Stimulated activated CD8-positive, alpha-beta memory T cell treated with anti-CD3 and anti-CD28 coated beads, Interleukin-12 subunit alpha, Interleukin-12 subunit beta, amount 100 ng/mL, for 24 hours (primary cell): Measurements from ENCODE around the gene CCM2L.
A peak's percentile ranks its signal among the peaks of the same experiment; 100 is the strongest.

Experiments
- DNase-seq: peaks from one replicate; pipeline ENCODE4 v3.0.0-alpha.2; 2020; ENCODE audit errors: extremely low read depth

Gene CCM2L

DNA sequence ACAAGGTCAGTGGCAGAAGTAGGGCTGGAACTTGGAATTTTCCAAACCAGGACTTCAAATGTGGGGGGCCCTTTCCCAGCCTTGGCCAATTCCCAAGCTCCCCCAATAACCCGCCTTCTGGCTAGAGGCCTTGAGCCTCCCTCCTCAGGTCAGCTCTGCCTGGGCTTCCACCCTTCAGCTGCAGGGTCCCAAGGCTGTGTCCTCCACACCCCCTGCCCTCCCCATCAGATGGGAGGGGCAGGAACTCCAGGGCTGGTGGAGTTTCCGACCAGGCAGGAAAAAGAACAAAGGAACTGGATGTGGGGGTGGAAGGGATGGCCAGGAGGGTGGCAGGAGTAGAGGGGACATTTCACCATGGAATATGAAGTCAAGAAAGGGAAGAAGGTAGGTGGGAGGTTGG lies at the start of gene CCM2L:
Gene CCM2L (plus strand): TSS at position 338 of the 400 bp plus-strand sequence. CDS start 17 bp downstream, at position 355.
- no peak for DNase-seq

DNA sequence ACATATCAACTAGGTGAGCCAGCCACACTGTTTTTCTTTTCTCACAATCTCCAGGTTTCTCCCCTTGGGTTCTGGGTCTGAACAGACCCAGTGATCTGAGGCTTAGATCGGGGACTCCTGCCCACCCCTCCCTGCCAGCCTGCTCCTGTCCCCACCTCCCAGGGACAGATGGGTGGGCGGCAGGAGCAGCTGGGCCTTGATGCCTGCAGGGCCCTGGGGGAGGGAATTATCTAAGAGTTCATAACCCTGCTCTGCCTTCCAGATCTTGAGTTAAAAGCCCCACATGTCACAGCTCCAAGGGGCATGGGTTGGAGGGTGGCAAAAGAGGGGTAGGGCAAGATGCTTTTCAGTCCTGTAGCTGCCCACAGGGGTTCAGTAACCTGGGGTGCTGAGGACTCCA lies 47.5 kb upstream of the CCM2L start:
- DNase-seq = no peak

DNA sequence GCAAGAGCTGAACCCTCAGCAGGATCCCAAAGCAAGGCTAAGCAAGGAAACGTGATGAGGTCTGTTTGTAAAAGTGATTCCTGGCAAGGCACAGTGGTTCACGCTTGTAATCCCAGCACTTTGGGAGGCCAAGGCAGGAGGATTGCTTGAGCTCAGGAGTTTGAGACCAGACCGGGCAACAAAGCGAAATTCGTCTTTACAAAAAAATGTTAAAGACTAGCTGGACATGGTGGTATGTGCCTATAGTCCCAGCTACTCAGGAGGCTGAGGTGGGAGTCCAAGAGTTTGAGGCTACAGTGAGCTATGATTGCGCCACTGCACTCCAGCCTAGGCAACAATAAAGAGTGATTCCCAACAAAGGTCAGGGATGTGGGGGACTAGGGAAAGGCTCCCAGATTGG lies 46.3 kb upstream of the CCM2L start:
- DNase-seq = no peak

DNA sequence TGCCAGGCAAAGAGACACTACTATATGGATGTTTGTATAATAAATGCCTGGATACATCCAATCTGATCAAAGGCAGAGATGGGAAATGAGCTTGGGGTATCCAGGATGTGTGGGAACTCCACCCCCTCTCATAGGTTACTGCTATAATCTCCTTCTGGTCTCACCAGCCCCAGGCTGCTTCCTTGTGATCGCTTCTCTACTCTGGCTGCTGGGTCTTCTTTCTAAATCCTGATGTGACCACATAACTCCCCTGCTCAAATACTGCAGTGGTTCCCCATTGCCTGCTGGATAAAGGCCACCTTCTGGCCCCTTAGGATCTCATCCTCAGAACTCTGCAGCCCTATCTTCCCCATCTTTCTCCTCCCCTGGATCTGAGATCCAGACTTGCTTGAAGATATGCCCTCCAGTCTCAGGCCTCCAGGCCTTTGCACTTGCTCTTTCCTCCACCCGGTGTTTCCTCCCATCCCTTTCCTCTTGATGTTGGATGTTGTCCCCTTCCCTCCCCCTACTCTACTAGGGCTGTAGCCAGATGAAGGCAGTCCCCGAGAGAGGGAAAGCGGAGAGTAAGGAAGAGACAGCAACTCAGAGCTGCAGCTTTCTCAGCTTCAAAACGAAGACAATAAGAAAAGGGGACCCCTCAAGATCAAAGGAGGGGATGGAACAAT lies 43.1 kb upstream of the CCM2L start:
- no peak for DNase-seq

DNA sequence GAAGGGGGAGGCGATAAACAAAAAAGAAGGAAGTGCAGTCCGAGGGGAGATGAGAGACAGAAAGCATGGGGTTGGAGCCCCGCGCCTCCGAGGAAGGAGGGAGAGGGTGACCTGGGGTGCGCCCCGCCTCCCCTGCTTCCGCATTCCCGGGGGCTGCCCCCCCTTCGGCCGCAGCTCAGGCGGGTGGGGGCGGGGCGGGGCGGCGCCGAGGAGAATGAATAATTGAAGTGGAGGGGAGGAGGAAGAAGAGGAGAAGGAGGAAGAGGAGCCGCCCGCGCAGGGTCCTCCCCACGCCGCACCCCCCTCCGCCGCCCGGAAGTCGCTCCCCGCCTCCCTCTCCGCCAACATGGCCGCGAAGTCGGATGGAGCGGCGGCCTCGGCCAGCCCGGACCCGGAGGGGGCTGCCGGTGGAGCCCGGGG lies 42.4 kb upstream of the CCM2L start, which contains the start of gene XKR7:
Gene XKR7 (plus strand): TSS at position 322 of the 420 bp plus-strand sequence. CDS start 25 bp downstream, at position 347.
- no peak for DNase-seq

DNA sequence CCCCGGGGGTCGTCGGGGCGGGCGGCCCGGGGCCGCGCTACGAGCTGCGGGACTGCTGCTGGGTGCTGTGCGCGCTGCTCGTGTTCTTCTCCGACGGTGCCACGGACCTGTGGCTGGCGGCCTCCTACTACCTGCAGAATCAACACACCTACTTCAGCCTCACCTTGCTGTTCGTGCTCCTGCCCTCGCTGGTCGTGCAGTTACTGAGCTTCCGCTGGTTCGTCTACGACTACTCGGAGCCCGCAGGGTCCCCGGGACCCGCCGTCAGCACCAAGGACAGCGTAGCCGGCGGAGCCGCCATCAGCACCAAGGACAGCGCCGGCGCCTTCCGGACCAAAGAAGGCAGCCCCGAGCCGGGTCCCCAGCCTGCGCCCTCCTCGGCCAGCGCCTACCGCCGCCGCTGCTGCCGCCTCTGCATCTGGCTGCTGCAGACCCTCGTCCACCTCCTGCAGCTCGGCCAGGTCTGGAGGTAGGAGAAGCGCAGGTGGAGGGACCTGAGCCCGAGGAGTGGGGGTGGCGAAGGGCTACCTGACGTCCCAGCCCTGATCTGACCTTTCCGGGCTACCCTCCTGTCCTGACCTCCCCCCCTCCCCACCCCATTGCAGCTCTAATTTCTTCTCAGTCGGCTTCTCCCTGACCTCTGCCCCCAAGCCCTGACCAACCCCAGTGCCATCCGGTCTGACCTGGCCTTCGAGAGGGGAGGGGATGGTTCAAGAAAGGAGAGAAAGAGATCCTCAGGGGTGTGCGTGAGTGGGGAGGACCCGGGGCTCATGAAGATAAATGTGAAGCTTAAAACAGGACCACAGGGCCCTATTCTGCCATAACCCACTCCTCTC lies 41.7 kb upstream of the CCM2L start:
- peak; percentile 39 for DNase-seq

DNA sequence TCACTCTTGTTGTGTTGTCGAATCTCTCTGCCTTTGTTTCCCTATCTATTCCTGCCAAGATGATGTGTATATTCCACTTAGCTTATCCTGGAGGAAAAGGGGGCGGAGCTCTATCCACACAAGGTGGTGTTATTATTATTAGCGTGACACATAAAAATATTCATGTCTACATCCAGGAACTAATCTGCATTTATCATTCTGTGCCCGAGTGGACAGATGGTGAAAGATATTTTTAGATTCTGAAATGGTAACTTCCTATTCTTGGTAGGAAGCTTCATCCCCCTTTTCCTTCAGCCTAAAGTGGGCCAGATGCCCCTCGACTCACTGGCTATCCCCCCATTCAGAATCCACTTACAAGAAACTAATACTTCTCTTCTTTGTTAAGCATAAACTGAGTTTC lies 40.2 kb upstream of the CCM2L start:
- DNase-seq = no peak

DNA sequence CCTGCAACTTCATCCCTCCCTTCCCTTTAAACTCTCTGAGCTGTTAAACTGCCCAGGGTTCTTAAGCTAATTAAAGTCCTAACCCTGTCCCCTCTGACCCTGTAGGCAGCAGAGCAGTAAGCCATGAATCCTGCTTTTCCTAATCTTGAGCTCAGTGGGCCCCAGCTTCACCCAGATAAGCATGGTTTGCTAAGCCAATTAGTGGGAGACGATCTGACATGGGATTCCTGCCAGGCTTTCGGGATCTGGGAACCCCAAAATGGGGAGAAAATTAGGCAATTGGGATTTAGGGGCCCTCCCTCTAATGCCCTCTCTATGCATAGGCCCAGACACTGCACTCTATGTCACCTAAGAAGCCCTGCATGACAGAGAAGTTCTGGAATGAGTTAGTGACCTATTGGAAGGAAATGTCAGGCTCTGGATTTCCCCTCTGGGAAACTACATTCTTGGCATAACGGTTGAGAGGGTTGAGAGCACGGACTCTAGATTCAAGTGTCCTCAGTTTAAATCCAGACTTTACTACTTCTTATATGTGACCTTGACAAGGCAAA lies 37.7 kb upstream of the CCM2L start:
- DNase-seq = no peak

DNA sequence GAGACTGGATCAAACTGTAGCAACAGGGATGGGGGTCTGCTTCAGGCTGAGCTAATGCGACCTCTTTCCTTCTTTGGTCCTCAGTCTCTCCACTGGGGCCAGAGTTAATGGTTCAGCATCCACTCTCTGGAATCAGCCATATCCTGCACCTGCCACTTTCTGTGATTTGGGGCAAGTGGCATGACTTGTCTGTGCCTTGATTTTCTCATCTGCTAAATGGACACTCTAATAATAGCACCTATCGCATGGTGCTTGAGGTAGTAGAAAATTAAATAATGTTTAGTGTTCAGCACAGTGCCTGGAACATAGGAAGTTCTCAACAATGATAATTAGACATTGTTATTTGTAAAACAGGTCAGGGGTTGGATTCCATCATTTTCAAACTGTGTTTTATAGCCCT lies 35.9 kb upstream of the CCM2L start:
- DNase-seq = no peak

DNA sequence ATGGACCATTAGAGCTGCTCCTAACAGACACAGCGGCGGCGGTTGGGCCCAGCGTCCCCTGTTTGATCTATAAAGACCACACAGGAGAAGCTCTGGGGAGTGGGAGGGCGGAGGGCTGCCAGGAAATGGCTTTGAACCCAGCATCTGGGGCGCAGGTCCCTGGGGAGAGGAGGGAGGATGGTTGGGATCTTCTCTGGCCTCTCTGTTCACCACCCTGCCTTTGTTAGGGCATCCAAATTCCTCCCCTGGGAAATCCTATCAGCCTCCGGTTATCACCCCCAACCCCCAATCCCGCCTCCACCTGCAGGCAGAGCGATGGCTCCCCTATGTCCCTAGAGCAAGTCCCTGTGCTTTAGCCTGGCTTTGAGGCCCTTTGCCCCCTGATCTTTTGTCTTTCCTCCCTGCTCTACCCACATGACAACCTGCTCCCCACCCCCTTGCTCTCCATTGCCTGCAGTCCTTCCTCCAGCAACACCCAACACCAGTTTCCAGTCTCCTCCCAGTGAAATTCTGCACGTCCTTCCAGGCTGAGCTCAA lies 35.2 kb upstream of the CCM2L start:
- no peak for DNase-seq

DNA sequence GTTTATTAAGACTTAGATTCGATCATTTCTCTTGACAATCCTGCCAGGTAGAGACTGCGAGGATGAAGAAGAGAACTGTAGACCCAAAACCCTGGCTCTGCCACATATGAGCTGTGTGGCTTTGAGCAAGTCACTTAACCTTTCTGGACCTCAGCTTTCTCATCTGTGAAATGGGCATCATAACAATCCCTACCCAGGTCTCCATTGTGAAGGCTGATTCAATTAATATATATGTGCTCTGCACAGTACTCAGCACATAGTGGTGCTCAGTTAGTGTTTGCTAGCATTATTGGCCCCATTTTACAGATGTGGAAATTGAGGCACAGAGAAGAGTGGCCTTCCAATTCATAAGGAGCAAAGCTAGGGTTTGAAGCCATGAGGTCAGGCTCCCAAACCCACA lies 34.4 kb upstream of the CCM2L start:
- DNase-seq = no peak

DNA sequence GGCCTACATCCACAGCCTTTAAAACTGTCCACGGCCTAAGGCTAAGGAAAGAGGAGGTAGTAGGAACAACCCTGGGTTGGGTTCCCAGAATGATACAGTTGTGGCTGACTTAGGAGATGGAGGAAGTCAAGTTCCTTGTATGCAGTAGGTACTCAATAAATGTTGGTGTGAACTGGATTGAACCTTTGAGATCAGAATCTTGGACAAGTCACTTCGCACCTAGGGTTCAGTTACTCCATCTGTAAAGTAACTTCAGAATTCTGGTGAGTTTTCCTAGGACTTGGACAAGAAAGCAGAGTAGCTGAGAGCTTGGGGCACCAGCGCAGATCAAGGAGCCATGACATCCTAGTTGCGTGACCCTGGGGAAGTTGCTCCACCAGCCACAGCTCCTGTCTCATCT lies 33.2 kb upstream of the CCM2L start:
- DNase-seq = no peak

DNA sequence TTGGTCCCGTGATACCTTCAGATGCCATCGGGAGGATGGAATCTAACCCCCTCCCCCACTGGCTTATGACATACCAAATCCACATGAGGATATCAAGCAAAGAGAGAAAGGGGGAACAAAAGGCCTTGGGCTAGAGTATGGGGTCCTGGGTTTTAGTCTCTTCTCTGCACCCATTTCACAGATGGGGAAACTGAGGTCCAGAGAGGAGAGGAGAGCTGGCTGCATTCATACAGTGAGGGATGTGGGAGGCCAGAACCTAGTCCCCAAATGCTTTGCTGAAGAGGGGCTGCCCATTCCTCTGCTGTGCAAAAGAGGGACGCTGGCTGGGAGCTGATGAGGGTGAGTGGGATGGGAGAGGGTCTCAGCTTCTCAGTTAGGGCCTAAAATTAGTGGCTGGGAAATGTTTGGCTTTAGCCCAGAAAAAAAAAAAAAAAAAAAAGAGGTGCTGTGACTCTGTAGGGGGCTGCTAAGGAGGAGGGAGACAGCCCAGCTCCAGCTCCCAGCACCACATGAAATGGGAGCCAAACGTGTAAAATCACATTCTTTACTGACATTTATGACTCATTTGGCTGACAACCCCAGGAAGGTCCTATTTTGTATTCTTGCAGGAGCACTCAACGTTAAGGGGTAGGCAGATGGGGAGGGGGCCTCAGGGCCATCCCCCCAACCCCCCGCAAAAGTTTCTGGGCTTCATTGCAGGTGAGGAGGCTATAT lies 30.4 kb upstream of the CCM2L start:
- DNase-seq = no peak

DNA sequence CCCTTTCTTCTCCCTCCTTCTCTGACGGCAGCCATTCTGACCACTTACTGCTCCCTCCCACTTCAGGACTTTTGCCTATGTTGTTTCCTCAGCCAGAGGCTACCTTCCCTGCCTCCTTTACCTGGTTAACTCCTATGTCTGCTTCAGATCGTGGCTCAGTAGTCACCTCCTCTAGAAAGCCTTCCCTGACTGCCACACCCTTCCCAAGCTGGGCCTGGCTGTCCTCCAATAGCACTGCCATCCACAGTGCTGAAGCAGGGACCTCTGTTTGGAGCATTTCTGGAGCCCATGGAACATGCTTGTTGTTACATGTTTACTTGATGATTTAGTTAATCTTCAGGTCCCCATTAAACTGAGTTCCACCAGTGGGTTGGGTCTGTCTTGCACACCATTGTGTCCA lies 28.5 kb upstream of the CCM2L start:
- DNase-seq = no peak

DNA sequence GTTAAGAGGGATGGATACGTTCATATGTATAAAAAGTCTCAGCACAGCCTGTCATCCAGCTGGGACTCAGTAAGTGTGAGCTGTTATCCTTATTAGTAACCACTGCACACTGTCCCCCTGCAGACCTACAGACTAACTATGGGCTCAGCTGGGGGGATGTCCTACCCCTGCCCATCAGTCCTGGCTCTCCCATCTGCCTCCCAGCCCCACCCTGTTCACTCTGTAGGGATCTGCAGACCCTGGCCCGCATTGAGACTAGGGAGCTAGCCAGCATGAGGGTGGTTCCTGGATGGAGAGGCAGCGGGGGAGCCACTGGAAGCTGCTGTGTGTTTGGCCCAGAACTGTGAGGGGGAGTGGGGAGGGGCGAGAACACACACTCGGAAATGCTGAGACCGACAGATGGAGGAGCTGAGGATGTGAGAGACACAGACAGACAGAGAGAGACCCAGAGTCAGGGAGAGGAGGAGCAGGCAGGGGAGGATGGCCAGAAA lies 25.2 kb upstream of the CCM2L start:
- no peak for DNase-seq

DNA sequence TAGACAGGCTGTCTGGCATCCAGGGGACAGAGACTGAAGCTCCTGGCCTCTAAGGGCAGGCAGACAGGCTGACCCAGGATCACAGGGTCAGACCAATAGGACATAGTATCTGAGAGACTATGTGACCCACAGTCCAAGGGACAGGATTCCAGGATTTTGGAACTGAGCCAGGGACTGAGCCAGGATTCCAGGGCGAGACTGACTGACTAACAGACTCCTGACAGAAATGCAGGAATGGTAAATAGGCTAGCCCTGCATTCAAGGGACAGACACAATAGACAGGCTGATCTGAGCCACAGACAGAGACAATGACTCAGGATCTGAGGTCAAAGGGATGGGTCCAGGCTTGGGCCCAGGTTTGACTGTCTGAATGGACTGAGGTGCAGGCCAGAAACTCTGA lies 22.5 kb upstream of the CCM2L start:
- no peak for DNase-seq

DNA sequence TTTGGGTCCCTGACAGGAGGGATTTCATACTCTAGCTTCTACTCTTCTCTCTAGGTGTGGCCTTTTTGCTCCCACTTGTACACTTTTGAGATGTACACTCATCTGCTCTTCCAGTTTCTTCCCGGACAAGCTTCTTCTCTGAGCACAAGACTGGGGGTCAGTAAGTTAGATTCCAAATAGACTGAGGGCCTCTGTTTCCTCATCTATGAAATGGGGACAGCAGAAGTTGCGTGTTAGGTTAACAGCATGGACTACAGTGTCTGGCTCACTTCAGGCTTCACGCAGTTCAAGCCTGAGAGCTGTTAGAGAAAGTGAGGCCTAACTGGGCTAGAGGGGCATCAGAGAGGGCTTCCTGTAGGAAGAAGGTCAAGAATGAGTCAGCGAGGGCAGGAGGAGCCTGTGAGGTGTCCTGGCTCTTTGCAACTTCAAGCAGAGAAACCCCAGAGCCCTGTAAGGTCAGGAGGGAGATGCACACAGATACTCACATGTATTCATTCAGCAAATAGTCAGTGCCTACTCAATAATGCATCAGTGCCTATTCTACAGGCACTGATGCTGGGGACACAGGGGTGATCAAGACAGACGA lies 21.7 kb upstream of the CCM2L start:
- no peak for DNase-seq

DNA sequence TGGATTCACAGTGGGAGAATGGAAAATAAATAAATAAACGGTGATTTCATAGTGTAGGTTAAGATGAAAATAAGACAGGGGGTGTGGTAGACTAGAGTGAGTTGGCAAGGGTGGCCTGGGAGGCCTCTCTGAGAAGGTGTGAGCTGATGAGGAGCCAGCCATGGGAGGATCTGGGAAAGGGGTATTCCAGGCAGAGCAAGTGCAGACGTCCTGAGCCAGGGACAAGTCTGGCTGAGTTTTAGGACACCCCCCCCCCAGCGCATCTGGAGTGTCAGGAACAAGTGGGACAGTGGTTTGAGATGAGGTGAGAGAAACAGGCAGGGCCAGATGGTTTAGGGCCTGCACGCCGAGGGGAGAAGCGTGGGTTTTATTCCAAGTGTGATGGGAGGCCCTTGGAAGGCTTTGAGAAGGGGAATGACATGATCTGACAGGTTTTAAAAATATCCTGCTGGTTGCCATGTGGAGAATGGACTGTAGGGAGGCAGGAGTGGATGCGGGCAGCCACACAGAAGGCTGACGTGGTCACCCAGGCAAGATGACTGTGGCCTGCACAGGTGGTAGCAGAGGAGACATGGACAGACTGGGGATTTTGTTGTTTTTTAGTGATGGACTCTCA lies 21.1 kb upstream of the CCM2L start:
- DNase-seq = no peak

DNA sequence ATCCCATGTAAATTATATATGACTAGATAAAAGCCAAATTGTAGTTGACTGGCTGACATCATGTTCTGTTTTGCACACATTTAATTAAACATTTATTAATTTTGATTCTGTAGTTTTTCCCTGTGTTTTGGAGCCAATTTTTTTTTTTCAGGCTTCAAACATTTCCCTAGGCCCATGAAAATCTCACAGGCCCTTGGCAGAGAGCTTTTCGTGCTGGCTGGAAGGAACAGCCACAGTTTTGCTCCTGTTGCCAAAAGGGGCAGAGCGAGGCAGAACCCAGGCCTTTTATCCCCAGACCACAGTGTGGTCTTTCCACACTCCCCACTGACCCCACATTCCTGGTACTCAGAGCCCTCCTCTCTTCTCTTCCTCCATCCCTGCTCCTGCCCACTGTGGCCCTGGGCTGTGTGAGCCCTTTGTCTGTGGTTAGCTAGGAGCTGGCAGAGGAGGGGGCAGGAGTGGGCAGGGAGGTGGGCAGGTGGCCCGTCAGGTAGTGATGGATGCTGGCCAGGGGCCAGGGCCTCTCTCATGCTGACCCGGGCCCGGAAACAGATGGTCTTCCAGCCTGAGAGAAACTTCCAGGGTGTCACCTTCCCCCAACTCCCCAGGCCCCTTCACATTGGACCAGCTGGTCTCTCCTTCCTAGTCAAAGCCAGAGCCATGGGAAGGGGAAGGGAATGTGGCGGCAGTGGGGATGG lies 19.4 kb upstream of the CCM2L start:
- no peak for DNase-seq

DNA sequence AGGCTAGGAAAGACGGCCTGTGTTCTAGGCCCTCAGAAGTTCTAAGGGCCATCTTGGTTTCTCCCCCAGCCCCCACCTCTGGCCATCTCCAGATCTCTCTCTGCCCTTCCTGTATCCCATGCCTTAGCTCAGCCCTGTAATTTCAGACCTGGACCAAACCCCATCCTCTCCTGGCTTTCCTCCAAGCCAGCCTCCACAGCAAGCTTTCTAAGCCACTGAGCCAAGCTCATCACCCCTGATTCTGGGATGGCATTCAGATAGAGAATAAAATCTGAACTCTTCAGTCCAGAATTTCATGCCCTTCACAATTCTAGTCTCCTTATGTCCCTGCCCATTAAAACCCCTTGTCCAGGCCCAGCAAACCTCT lies 18.9 kb upstream of the CCM2L start:
- DNase-seq = no peak

DNA sequence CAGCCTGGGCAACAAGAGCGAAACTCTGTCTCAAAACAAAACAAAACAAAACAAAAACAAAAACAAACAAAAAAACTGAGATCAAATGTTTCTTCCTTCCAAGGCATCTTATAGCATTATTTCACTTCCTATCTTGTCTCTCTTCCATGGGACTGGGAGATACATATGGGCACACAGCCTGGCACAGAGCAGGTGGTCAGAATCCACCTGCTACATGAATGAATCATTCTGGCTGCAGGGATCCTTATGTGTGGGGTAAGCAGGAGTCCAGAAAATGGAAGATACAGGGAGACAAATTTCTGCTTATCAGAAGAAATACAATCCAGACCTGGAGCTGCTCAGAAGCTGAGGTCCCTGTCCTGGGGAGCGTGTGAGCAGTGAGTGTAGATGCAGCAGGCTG lies 18.2 kb upstream of the CCM2L start:
- no peak for DNase-seq
